ENCODE results near the gene ACOXL.
A peak's percentile ranks its signal among the peaks of the same experiment; 100 is the strongest.

The ACOXL gene

DNA sequence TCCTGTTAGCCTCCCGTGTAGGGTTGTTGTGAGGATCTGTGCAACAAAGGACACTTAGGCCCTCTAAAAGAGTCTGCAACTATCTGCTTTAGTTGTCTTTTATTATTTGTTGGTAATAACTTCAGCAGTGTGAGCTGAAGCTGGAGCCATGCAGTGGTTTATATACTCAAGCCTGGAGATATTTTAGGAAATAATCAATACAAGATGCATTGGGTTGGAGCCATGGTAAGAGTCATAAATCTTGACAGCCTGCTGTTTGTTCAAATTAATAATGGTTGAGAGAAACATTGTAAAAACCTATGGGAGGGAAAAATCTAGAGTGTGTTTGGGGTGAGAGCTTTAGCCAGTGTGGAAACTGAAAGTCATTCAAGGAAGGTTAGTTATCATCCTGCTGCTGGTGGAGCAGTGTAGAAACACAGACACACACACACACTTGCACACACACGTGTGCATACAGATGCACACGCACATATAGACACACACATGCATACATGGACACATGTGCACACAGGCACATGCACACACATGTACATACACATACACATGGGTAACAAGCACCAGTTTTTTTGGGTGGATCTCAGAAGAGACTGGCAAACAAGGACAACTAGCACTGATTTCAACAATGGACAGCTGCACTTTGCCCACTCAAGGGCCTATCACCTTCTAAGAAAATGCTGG, 51.0 kb downstream of the ACOXL start:
- TF ChIP-seq SPI1 (IDR thresholded peaks at IDR 0.05; ENCODE audit: low read depth, low read length): no peak
- TF ChIP-seq POLR2A (IDR thresholded peaks at IDR 0.05; ENCODE audit: low read depth, low read length): no peak
- no peak for TF ChIP-seq POU2F2 (IDR thresholded peaks at IDR 0.05; ENCODE audit: low read depth, low read length)
- no peak for TF ChIP-seq PAX5 (IDR thresholded peaks at IDR 0.05; ENCODE audit: insufficient read depth, low read length, severe bottlenecking)
- no peak for TF ChIP-seq POLR2AphosphoS5 (IDR thresholded peaks at IDR 0.05; ENCODE audit: low read depth, low read length)
- TF ChIP-seq TAF1 (IDR thresholded peaks at IDR 0.05; ENCODE audit: low read depth, low read length): no peak
- FAIRE-seq: peak; percentile 62
- no peak for DNase-seq (ENCODE audit: insufficient read length, low spot score)

GRCh38 chr2:110784047-110784631, 51.8 kb downstream of the ACOXL start:
- TF ChIP-seq TAF1 (IDR thresholded peaks at IDR 0.05; ENCODE audit: low read depth, low read length): no peak
- no peak for TF ChIP-seq POLR2AphosphoS5 (IDR thresholded peaks at IDR 0.05; ENCODE audit: low read depth, low read length)
- no peak for TF ChIP-seq SPI1 (IDR thresholded peaks at IDR 0.05; ENCODE audit: low read depth, low read length)
- TF ChIP-seq POLR2A (IDR thresholded peaks at IDR 0.05; ENCODE audit: low read depth, low read length): no peak
- TF ChIP-seq POU2F2 (IDR thresholded peaks at IDR 0.05; ENCODE audit: low read depth, low read length): no peak
- no peak for TF ChIP-seq PAX5 (IDR thresholded peaks at IDR 0.05; ENCODE audit: insufficient read depth, low read length, severe bottlenecking)
- FAIRE-seq: no peak
- DNase-seq (ENCODE audit: insufficient read length, low spot score): no peak

GRCh38 chr2:110785439-110785838, 53.1 kb downstream of the ACOXL start:
- no peak for FAIRE-seq
- TF ChIP-seq POLR2AphosphoS5 (IDR thresholded peaks at IDR 0.05; ENCODE audit: low read depth, low read length): no peak
- TF ChIP-seq POU2F2 (IDR thresholded peaks at IDR 0.05; ENCODE audit: low read depth, low read length): no peak
- DNase-seq (ENCODE audit: insufficient read length, low spot score): no peak

- TF ChIP-seq POLR2AphosphoS5 (IDR thresholded peaks at IDR 0.05; ENCODE audit: low read depth, low read length): no peak
- TF ChIP-seq TAF1 (IDR thresholded peaks at IDR 0.05; ENCODE audit: low read depth, low read length): no peak
- no peak for TF ChIP-seq SPI1 (IDR thresholded peaks at IDR 0.05; ENCODE audit: low read depth, low read length)
- TF ChIP-seq PAX5 (IDR thresholded peaks at IDR 0.05; ENCODE audit: insufficient read depth, low read length, severe bottlenecking): no peak
- TF ChIP-seq POLR2A (IDR thresholded peaks at IDR 0.05; ENCODE audit: low read depth, low read length): no peak
- no peak for TF ChIP-seq POU2F2 (IDR thresholded peaks at IDR 0.05; ENCODE audit: low read depth, low read length)
- no peak for FAIRE-seq
These were observed 56.6 kb downstream of the ACOXL start for GRCh38 chr2:110788976-110789375.

DNA sequence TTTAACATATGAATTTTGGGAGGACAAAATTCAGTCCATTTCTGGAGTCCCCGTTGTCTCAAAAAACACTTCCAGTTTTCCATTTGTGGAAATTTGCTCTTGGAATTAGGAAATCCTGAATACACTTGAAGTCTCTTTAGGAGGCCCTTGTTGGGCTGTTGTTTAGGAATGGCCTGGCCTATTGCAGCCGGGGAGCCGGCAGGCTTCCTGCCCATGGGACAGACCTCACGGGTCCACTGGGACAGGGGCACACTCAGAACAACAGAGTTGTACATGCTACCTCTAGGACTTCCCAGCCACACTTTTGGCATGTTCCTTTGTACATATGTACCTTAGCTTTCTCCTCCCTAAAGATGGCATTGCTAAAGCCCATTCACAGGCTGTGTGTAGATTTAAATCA, 57.3 kb downstream of the ACOXL start:
- DNase-seq (ENCODE audit: insufficient read length, low spot score): no peak
- TF ChIP-seq PAX5 (IDR thresholded peaks at IDR 0.05; ENCODE audit: insufficient read depth, low read length, severe bottlenecking) (no peak), POLR2AphosphoS5 (IDR thresholded peaks at IDR 0.05; ENCODE audit: low read depth, low read length) (no peak), POLR2A (IDR thresholded peaks at IDR 0.05; ENCODE audit: low read depth, low read length) (no peak), POU2F2 (IDR thresholded peaks at IDR 0.05; ENCODE audit: low read depth, low read length) (no peak), SPI1 (IDR thresholded peaks at IDR 0.05; ENCODE audit: low read depth, low read length) (no peak), TAF1 (IDR thresholded peaks at IDR 0.05; ENCODE audit: low read depth, low read length) (no peak)
- no peak for FAIRE-seq

More at GRCh38 chr2:110788976-110789375, 56.6 kb downstream of the ACOXL start:
- no peak for DNase-seq (ENCODE audit: insufficient read length, low spot score)

DNA sequence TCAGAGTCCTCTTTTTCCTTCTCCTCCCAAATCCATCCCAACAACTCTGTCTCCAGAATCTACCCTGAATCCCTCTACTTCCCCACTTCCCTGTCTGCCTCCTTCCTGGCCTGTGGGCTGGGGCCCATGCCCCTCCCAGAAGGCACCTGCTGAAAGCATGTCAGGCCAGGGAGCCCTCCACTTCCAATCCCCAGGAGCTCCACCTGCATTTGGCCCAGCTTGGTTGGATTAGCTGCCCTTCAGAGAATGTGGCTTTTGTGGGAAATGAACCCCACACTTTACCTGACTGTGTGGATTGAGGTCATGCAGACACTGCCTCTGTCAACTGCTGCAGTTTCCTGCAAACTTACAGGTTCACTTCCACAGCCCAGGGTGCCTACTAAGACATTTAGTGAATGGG, 58.5 kb downstream of the ACOXL start:
- no peak for FAIRE-seq
- DNase-seq (ENCODE audit: insufficient read length, low spot score): no peak
- TF ChIP-seq POU2F2 (IDR thresholded peaks at IDR 0.05; ENCODE audit: low read depth, low read length): no peak
- no peak for TF ChIP-seq TAF1 (IDR thresholded peaks at IDR 0.05; ENCODE audit: low read depth, low read length)
- no peak for TF ChIP-seq SPI1 (IDR thresholded peaks at IDR 0.05; ENCODE audit: low read depth, low read length)
- no peak for TF ChIP-seq POLR2A (IDR thresholded peaks at IDR 0.05; ENCODE audit: low read depth, low read length)
- TF ChIP-seq PAX5 (IDR thresholded peaks at IDR 0.05; ENCODE audit: insufficient read depth, low read length, severe bottlenecking): no peak
- no peak for TF ChIP-seq POLR2AphosphoS5 (IDR thresholded peaks at IDR 0.05; ENCODE audit: low read depth, low read length)

DNA sequence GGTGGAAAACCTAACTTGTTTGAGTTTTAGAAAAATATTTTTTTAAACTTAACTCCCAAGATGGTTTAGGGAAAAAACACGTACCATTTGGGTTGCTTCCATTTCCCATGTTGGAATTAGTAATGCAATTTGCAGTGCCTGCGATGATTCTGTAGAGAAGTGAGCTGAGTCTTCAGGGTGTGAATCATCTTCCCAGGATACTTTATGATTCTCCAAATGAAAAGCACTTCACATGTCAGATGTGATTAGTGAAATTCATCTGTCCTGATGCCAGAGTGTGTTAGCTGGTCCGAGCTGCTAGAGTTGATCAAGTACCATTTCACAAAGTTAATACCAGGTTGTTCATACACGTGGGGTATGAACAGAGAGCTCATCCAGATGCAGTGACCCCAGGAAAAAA, 59.1 kb downstream of the ACOXL start:
- DNase-seq (ENCODE audit: insufficient read length, low spot score): no peak
- no peak for FAIRE-seq
- TF ChIP-seq POLR2A (IDR thresholded peaks at IDR 0.05; ENCODE audit: low read depth, low read length): no peak
- no peak for TF ChIP-seq POLR2AphosphoS5 (IDR thresholded peaks at IDR 0.05; ENCODE audit: low read depth, low read length)
- TF ChIP-seq POU2F2 (IDR thresholded peaks at IDR 0.05; ENCODE audit: low read depth, low read length): no peak
- TF ChIP-seq PAX5 (IDR thresholded peaks at IDR 0.05; ENCODE audit: insufficient read depth, low read length, severe bottlenecking): no peak
- TF ChIP-seq TAF1 (IDR thresholded peaks at IDR 0.05; ENCODE audit: low read depth, low read length): no peak

GRCh38 chr2:110793034-110793433, 60.7 kb downstream of the ACOXL start:
- FAIRE-seq (no peak), DNase-seq (ENCODE audit: insufficient read length, low spot score) (no peak)
- TF ChIP-seq TAF1 (IDR thresholded peaks at IDR 0.05; ENCODE audit: low read depth, low read length): no peak
- TF ChIP-seq POU2F2 (IDR thresholded peaks at IDR 0.05; ENCODE audit: low read depth, low read length): no peak
- TF ChIP-seq POLR2AphosphoS5 (IDR thresholded peaks at IDR 0.05; ENCODE audit: low read depth, low read length): no peak
- no peak for TF ChIP-seq SPI1 (IDR thresholded peaks at IDR 0.05; ENCODE audit: low read depth, low read length)
- TF ChIP-seq PAX5 (IDR thresholded peaks at IDR 0.05; ENCODE audit: insufficient read depth, low read length, severe bottlenecking): no peak

GRCh38 chr2:110794390-110794789, 62.0 kb downstream of the ACOXL start:
- DNase-seq (ENCODE audit: insufficient read length, low spot score) (no peak), FAIRE-seq (no peak)
- no peak for TF ChIP-seq PAX5 (IDR thresholded peaks at IDR 0.05; ENCODE audit: insufficient read depth, low read length, severe bottlenecking)
- TF ChIP-seq TAF1 (IDR thresholded peaks at IDR 0.05; ENCODE audit: low read depth, low read length): no peak
- TF ChIP-seq POLR2AphosphoS5 (IDR thresholded peaks at IDR 0.05; ENCODE audit: low read depth, low read length): no peak
- TF ChIP-seq POLR2A (IDR thresholded peaks at IDR 0.05; ENCODE audit: low read depth, low read length): no peak

- FAIRE-seq (no peak), DNase-seq (ENCODE audit: insufficient read length, low spot score) (no peak)
- TF ChIP-seq POLR2A (IDR thresholded peaks at IDR 0.05; ENCODE audit: low read depth, low read length) (no peak), POLR2AphosphoS5 (IDR thresholded peaks at IDR 0.05; ENCODE audit: low read depth, low read length) (no peak), TAF1 (IDR thresholded peaks at IDR 0.05; ENCODE audit: low read depth, low read length) (no peak), POU2F2 (IDR thresholded peaks at IDR 0.05; ENCODE audit: low read depth, low read length) (no peak), PAX5 (IDR thresholded peaks at IDR 0.05; ENCODE audit: insufficient read depth, low read length, severe bottlenecking) (no peak), SPI1 (IDR thresholded peaks at IDR 0.05; ENCODE audit: low read depth, low read length) (no peak)
These were observed 62.6 kb downstream of the ACOXL start for GRCh38 chr2:110794951-110795350.
